ENCODE results near the gene HEXIM1. TPM values are rescaled to one million over a fixed set of nuclear protein-coding genes. Genes with fewer than 3 reads are reported as not detected.

Gene HEXIM1
- polyA plus RNA-seq, 3 donors: 2.2 to 14.8 (median 2.5) TPM

DNA sequence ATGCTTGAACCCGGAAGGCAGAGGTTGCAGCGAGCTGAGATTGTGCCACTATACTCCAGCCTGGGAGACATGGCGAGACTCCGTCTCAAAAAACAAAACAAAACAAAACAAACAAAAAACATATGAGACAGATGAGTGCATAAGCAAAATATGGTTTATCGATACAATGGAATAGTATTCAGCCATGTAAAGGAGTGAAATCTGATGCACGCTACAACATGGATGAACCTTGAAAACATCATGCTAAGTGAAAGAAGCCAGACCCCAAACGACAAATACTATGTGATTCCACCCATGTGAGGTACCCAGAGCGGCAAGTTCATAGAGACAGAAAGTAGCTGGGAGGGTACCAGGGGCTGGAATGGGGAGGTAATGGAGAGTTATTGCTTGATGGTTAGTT lies 22.8 kb upstream of the HEXIM1 start:
- Mint-ChIP-seq H3K27me3 (ENCODE audit: low read depth in 3 of 3) (peaks cover 10 to 17% (median 14%) of the 10 kb centered on the region in 3 donors), H3K4me1 (peaks cover 33% of the 10 kb centered on the region), H3K36me3 (peaks cover 0 to 2% of the 10 kb centered on the region in 2 donors), H3K9me3 (peaks cover 0 to 5% (median 0%) of the 10 kb centered on the region in 7 donors), H3K4me3 (no peak overlapping the region), H3K27ac (peak overlapping the region in 3 of 7 donors; percentile 22 to 32 (median 31))
- peaks cover 17 to 38% of the 10 kb centered on the region in 2 donors for H3K4me1 ChIP-seq (ENCODE audit: control insufficient read depth in 1 of 2, insufficient read depth in 2 of 2, low read length in 2 of 2)
- no peaks in the 10 kb centered on the region for H4K20me1 ChIP-seq (ENCODE audit: insufficient read depth, low read length)
- H3K27ac ChIP-seq (ENCODE audit: low read depth in 1 of 2, low read length in 2 of 2): no peak overlapping the region
- no peaks in the 10 kb centered on the region for H3K36me3 ChIP-seq (replicated peaks in 1 of 2; ENCODE audit: control insufficient read depth in 1 of 2, insufficient read depth in 2 of 2, low read length in 2 of 2)
- no peaks in the 10 kb centered on the region for H3K9me3 ChIP-seq (replicated peaks in 1 of 2; ENCODE audit: control insufficient read depth in 1 of 2, insufficient read depth in 1 of 2, low read length in 2 of 2)
- no peak overlapping the region for H3K4me2 ChIP-seq (replicated peaks; ENCODE audit: extremely low read depth, low read length, poor library complexity, severe bottlenecking)
- DNase-seq: no peak
- H3K9ac ChIP-seq (ENCODE audit: insufficient read depth, low read length, poor library complexity, severe bottlenecking): no peak overlapping the region
- no peak overlapping the region for H2AFZ ChIP-seq (ENCODE audit: insufficient read depth, low read depth, low read length, poor library complexity, severe bottlenecking)
- no peaks in the 10 kb centered on the region for H3K79me2 ChIP-seq (ENCODE audit: insufficient read depth, low read length)
- WGBS (ENCODE audit: insufficient coverage): 100% methylated on average over 2 of the region's 8 CpGs
- peaks cover 0 to 15% of the 10 kb centered on the region in 2 donors for H3K27me3 ChIP-seq (ENCODE audit: control insufficient read depth in 2 of 2, insufficient read depth in 2 of 2, low read length in 2 of 2)
- TF ChIP-seq, protein P1, sequence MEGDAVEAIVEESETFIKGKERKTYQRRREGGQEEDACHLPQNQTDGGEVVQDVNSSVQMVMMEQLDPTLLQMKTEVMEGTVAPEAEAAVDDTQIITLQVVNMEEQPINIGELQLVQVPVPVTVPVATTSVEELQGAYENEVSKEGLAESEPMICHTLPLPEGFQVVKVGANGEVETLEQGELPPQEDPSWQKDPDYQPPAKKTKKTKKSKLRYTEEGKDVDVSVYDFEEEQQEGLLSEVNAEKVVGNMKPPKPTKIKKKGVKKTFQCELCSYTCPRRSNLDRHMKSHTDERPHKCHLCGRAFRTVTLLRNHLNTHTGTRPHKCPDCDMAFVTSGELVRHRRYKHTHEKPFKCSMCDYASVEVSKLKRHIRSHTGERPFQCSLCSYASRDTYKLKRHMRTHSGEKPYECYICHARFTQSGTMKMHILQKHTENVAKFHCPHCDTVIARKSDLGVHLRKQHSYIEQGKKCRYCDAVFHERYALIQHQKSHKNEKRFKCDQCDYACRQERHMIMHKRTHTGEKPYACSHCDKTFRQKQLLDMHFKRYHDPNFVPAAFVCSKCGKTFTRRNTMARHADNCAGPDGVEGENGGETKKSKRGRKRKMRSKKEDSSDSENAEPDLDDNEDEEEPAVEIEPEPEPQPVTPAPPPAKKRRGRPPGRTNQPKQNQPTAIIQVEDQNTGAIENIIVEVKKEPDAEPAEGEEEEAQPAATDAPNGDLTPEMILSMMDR (IDR thresholded peaks at IDR 0.05): no peak
- intact Hi-C loops (cut with micrococcal nuclease): no loop called here
- no peak overlapping the region for H3K4me3 ChIP-seq (replicated peaks in 1 of 3; ENCODE audit: low read depth in 2 of 3, low read length in 3 of 3)

DNA sequence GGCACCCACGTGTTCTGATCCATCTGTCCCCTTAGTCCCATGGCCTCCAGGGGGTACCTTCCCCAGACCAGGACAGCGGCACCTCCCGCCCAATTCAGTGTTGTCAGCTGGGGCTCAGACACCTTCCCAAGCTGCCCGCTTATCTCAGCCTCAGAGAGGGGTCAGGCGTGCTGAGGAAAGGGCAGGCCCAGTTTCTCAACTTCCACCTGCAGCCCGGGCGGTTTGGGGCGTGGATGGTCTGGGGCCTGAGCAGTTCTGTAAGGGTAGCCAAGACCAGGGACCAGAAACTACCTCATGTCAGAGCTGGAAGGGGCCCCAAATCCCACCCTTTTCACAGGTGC lies 21.1 kb upstream of the HEXIM1 start:
- Mint-ChIP-seq H3K36me3 (no peaks in the 10 kb centered on the region), H3K4me3 (no peak overlapping the region), H3K27ac (peak overlapping the region in 1 of 7 donors; percentile 6), H3K9me3 (no peaks in the 10 kb centered on the region), H3K4me1 (peaks cover 35% of the 10 kb centered on the region), H3K27me3 (ENCODE audit: low read depth in 3 of 3) (peaks cover 7 to 14% (median 12%) of the 10 kb centered on the region in 3 donors)
- no peaks in the 10 kb centered on the region for H4K20me1 ChIP-seq (ENCODE audit: insufficient read depth, low read length)
- WGBS (ENCODE audit: insufficient coverage): 83% methylated on average over 5 of the region's 8 CpGs
- peaks cover 0 to 8% of the 10 kb centered on the region in 2 donors for H3K27me3 ChIP-seq (ENCODE audit: control insufficient read depth in 2 of 2, insufficient read depth in 2 of 2, low read length in 2 of 2)
- H3K36me3 ChIP-seq (replicated peaks in 1 of 2; ENCODE audit: control insufficient read depth in 1 of 2, insufficient read depth in 2 of 2, low read length in 2 of 2): no peaks in the 10 kb centered on the region
- H3K4me3 ChIP-seq (replicated peaks in 1 of 3; ENCODE audit: low read depth in 2 of 3, low read length in 3 of 3): no peak overlapping the region
- H3K79me2 ChIP-seq (ENCODE audit: insufficient read depth, low read length): no peaks in the 10 kb centered on the region
- TF ChIP-seq, protein P1 (IDR thresholded peaks at IDR 0.05): no peak
- no peaks in the 10 kb centered on the region for H3K9me3 ChIP-seq (replicated peaks in 1 of 2; ENCODE audit: control insufficient read depth in 1 of 2, insufficient read depth in 1 of 2, low read length in 2 of 2)
- H2AFZ ChIP-seq (ENCODE audit: insufficient read depth, low read depth, low read length, poor library complexity, severe bottlenecking): no peak overlapping the region
- peaks cover 23 to 41% of the 10 kb centered on the region in 2 donors for H3K4me1 ChIP-seq (ENCODE audit: control insufficient read depth in 1 of 2, insufficient read depth in 2 of 2, low read length in 2 of 2)
- intact Hi-C loops (cut with micrococcal nuclease): no loop called here
- H3K9ac ChIP-seq (ENCODE audit: insufficient read depth, low read length, poor library complexity, severe bottlenecking): no peak overlapping the region
- no peak for DNase-seq
- no peak overlapping the region for H3K4me2 ChIP-seq (replicated peaks; ENCODE audit: extremely low read depth, low read length, poor library complexity, severe bottlenecking)
- no peak overlapping the region for H3K27ac ChIP-seq (ENCODE audit: low read depth in 1 of 2, low read length in 2 of 2)
